ENCODE measurements around the gene AGBL4.

GRCh38 chr1:49026230-49026811 is 997.4 kb downstream of the AGBL4 start:
- TF ChIP-seq CTCF (IDR thresholded peaks at IDR 0.05): no peak
- TF ChIP-seq POLR2A (IDR thresholded peaks at IDR 0.05): no peak
- no peak for TF ChIP-seq EP300 (IDR thresholded peaks at IDR 0.05)
